HepG2 (cell line): Measurements from ENCODE around the gene PCBP4. TPM values are rescaled to one million over a fixed set of nuclear protein-coding genes. Genes with fewer than 3 reads are reported as not detected.

Source experiments
- HMGXB4 ChIP-seq, 2 experiments: sonication (generic) in 1 of 2; formaldehyde crosslinking in 1 of 2; IDR thresholded peaks; 2 replicates each; pipeline versions ENCODE4 v1.4.0 to v1.6.1; 2018 to 2020; ENCODE audit warnings: missing genetic modification reagents in 2 of 2, borderline replicate concordance in 1 of 2, low read depth in 1 of 2, mild to moderate bottlenecking in 1 of 2, missing biosample characterization in 1 of 2
- MAF1 ChIP-seq: sonication (generic); formaldehyde crosslinking; IDR thresholded peaks from 2 replicates; pipeline ENCODE4 v1.5.0; 2020; ENCODE audit warnings: missing genetic modification reagents, borderline replicate concordance
- REST ChIP-seq, 2 experiments: IDR thresholded peaks; 2 replicates each; pipeline ENCODE4 v1.6.1; 2011 to 2012; ENCODE audit warnings: low read length in 2 of 2, borderline replicate concordance in 1 of 2, low read depth in 1 of 2, mild to moderate bottlenecking in 1 of 2, moderate library complexity in 1 of 2
- SNAPC5 ChIP-seq: sonication (generic); formaldehyde crosslinking; IDR thresholded peaks from 2 replicates; pipeline ENCODE4 v1.8.1; 2023; ENCODE audit warnings: mild to moderate bottlenecking, missing genetic modification reagents, borderline replicate concordance
- ZNF354B ChIP-seq: sonication (generic); formaldehyde crosslinking; IDR thresholded peaks from 2 replicates; pipeline ENCODE4 v1.8.0; 2022; ENCODE audit warnings: mild to moderate bottlenecking, missing genetic modification reagents
- ZNF530 ChIP-seq: sonication (generic); formaldehyde crosslinking; IDR thresholded peaks from 2 replicates; pipeline ENCODE4 v1.5.0; 2020; ENCODE audit warnings: low read depth, mild to moderate bottlenecking, missing genetic modification reagents
- ZNF562 ChIP-seq: sonication (generic); formaldehyde crosslinking; IDR thresholded peaks from 2 replicates; pipeline ENCODE4 v1.8.0; 2022; ENCODE audit warnings: missing genetic modification reagents, borderline replicate concordance
- ZNF607 ChIP-seq: sonication (generic); formaldehyde crosslinking; IDR thresholded peaks from 2 replicates; pipeline ENCODE4 v1.5.1; 2020; ENCODE audit warnings: missing genetic modification reagents, mild to moderate bottlenecking, borderline replicate concordance
- polyA plus RNA-seq, 8 experiments: library from polyadenylated mRNA; depleted of rRNA in 3 of 8; stranded (reverse) in 7 of 8; unstranded in 1 of 8; fragments of >200 nt; fragmentation: Illumina TruSeq in 4 of 8; extraction: Trizol in 4 of 8; gene quantifications; 2 replicates each; pipeline versions ENCODE4 v1.2.1 to v1.2.3, GENCODE V29; 2011 to 2016; ENCODE audit warnings: low read depth in 4 of 8, missing spikeins in 1 of 8, mixed read lengths in 1 of 8; ENCODE audit not compliant: insufficient read depth in 1 of 8
- total RNA-seq, 5 experiments: library from RNA; depleted of rRNA; stranded (reverse); fragments of >200 nt; fragmentation: Illumina TruSeq; extraction: Trizol; gene quantifications; 2 replicates each; pipeline ENCODE4 v1.2.3, GENCODE V29; 2016; ENCODE audit warnings: low read depth in 1 of 5
- TF ChIP-seq, protein P1 (sequence below): sonication (generic); formaldehyde crosslinking; IDR thresholded peaks from 2 replicates; pipeline ENCODE4 v1.4.0; 2020; ENCODE audit warnings: missing genetic modification reagents

Gene PCBP4
- total and polyA plus RNA-seq, 2 of the 13 experiments (the other 11 are each of a cell fraction or from before 2014, with no cell fraction given) = 36.8 to 51.3 TPM

DNA sequence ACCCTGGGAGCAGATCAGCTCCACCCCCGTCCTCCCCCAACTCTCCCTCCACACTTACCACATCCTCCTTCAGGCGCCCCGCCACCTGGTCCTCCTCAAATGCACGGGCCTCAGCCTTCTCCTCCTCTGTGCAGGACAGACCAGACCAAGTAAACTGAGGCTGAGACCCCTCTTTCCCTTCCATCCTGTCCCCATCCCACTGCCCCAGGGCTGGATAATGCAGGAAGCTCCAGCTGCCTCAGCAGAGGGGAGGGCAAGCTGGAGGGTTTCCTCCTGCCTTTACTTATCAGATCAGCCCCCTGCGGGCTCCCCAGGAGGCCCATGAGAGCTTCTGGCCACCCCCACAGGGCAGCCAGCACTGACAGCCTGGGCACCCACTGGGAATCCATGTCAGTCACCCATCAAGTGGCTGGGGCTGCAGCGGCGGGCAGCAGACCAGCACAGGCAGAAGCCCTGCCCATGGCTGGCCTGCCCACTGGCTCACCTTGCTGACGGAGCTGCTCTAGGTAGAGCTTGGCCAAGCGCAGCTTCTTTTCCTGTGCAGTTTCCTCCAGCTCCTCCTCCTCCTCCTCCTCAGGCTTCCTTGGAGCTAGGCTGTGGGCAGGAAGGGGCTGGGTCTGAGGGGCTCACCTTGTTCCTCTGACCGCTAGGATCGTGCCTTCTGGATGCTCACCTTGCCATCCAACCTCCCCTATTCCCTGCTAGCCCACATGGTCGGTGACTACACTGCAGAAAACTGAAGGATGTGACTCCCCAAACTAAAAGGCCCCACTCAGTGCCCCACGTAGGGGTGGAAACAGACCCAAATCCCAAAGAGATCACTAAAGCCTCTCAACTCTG is 29.4 kb downstream of the PCBP4 start (continued):
- no peak for TF ChIP-seq MAF1 (CRISPR knock-in tag)
- TF ChIP-seq REST (IDR thresholded peaks at IDR 0.05; ENCODE audit: borderline replicate concordance in 1 of 2, low read depth in 1 of 2, low read length in 2 of 2) = no peak
- no peak for TF ChIP-seq ZNF607 (CRISPR knock-in tag)
- TF ChIP-seq ZNF562 (CRISPR knock-in tag) = no peak
- TF ChIP-seq SNAPC5 (CRISPR knock-in tag) = no peak
- no peak for TF ChIP-seq HMGXB4 (CRISPR knock-in tag; IDR thresholded peaks at IDR 0.05; ENCODE audit: borderline replicate concordance in 1 of 2, low read depth in 1 of 2)
- TF ChIP-seq ZNF530 (CRISPR knock-in tag) = no peak
- no peak for TF ChIP-seq ZNF354B (CRISPR knock-in tag)
- TF ChIP-seq, protein P1, sequence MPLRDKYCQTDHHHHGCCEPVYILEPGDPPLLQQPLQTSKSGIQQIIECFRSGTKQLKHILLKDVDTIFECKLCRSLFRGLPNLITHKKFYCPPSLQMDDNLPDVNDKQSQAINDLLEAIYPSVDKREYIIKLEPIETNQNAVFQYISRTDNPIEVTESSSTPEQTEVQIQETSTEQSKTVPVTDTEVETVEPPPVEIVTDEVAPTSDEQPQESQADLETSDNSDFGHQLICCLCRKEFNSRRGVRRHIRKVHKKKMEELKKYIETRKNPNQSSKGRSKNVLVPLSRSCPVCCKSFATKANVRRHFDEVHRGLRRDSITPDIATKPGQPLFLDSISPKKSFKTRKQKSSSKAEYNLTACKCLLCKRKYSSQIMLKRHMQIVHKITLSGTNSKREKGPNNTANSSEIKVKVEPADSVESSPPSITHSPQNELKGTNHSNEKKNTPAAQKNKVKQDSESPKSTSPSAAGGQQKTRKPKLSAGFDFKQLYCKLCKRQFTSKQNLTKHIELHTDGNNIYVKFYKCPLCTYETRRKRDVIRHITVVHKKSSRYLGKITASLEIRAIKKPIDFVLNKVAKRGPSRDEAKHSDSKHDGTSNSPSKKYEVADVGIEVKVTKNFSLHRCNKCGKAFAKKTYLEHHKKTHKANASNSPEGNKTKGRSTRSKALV (CRISPR knock-in tag) = no peak
